HK-2 (cell line): ENCODE results near the gene THBS3.
"Not testable (repeated sequence)": the region's sequence is repeated elsewhere in the genome, so short reads cannot be mapped to it uniquely, and the experiment has no call there.

Source experiments
- DNase-seq: peaks from one replicate; pipeline ENCODE4 v3.0.0-alpha.2; 2018; ENCODE audit not compliant: unreplicated experiment

THBS3 gene

DNA sequence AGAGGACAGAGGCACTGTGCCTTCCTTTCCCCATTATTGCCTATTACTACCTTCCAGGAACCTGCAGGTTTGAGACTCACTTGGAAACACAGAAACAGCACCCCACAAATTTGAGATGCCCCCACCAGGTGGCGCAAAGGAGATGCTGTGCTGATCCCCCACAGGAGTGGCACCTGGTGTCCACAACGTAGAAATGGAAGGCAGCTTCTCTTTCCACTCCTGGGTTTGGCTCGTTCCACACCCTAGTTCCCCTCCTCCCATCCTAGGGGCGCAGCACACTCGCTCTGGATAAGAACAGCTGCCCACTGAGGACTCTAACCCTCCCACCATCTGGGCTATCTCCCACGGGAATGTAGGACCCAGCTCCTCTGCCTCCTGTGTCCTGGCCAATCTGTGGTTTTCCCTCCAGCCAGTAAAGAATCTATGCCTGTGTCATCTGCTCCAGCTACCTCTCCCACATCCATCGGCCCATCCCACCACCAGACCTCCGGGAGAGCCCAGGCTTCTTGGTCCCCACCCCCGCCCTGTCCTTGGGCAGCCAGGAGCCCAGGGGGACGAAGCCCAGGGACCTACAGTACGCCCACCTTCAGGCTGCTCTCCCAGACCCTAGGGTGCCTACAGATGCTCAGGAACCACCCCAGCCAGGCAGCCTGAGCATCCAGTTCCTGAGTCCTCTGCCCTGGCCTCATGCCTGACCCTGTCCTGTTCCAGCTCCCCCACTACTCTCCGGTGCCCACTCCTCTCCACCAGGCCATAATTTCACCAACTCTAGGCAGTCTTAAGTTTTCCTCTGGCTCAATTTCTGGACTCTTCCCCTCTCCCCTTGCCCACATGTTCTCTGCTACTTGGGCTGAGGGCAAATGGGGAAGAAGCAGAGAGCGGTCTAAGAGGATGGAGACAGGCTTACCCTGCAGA, 549 bp downstream of the THBS3 start:
- DNase-seq: peak; percentile 91

DNA sequence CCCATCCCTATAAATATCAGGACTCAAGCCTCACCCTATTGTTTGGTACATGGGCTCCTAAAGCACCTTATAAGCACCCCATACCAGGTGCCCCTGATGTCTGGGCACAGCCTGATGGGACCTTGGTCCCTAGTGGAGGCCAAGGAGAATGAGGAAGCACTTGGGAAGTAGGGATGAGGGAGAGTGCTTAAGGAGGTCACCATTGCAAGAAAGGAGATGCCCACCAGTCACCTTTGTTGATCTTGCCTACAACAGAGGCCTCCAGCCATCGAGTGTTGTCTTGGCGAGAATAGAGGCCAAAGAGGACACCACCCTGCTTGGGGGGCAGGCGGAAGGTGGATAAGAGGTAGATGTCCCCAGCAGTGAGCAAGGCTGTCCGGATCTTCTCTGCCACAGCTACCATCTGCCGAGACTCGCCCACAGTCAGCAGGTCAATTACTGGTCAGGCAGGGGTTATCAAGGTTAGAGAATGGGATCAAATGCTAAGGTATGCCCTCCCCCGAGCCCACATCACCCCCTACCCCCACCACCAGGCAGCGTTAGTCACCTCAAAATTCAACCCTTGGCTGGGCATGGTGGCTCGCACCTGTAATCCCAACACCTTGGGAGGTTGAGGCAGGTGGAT, 1.6 kb downstream of the THBS3 start:
- no peak for DNase-seq

DNA sequence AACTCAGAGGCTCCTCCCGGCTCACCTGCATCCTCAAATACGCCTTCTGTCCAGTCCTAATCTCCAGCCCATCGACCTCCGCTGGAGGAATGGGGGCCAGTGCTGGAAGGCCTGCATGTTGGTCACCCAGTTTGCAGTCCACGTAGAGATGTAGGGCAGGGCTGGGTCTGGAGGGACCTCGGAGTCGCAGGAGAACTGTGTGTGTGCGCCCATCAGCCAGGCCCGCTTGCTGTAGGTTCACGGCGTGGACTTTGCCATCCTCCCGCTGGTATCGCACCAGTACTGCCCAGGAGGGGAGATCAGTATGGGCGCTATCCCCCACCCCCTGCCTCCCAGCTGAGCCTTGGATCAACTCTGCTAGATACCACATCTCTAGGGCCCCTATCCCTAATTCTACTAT, 2.7 kb downstream of the THBS3 start:
- no peak for DNase-seq

DNA sequence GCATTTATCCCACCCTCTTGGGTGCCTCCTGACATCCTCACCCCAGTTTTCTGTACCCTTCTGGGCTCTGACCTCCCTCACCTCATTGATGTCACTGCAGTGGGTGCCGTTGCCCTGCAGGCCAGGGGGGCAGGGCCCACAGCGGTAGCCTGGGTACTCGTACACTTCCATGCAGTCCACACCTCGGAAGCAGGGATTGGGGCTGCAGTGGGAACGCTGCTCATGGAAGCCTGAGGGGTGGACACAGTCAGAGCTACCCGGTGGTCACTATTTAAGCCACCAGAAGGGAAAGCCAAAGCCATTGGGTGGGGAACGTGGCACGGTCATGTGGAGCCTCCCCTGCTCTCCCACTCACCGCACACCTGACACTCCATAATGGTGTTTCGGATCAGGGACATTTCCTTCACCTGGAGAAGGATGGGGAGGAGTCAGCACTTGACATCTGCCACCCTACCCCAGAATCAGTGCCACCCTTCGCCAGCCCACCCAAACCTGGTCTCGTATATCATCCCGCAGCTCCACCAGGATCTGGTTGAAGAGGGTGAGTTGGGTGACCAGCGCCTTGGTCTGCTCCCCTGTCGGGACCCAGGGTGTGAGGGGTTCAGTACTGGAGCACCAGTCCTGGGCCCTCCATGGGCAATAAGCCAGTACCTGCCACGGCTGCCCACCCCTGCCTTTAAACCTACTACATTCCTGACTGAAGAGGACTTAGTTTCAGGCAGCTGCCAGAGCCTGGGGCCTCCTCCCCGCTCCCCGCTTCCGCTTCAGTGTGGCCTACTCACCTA, 4.8 kb downstream of the THBS3 start:
- DNase-seq: no peak

DNA sequence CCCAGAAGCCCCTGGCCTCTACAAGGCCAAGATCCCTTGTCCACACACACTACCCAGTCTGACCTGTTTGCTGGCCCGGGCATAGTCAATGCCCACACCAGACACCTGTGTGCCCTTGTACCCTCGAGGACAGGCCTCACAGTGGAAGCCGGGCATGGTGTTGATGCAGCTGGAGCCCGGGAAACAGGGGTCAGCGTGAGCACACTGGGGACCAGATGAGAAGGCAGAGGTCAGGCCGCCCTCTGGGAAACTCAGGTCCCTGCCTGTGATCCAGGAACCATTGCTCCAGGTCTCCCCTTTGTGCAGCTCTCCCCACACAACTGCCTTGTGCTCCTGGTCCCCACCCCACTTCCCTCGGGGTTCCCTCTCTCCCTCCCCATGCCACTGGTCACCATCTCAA, 5.5 kb downstream of the THBS3 start:
- DNase-seq: no peak

DNA sequence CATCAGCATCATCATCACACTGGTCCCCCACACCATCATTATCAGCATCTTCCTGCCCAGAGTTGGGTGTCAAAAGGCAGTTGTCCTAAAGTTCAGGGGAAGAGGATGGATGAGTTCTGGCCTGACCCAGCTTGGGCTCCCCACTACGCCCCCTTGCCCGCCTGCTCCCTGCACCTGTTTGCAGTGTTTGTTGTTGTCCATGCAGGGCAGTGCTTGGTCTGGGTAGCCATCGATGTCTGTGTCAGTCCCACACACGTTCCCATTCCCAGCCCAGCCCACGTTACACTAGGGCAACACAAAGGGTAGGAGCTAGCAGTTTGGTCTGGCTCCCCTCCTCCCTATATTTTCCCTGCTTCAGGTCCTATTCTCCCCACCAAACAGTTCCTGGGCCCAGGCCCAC, 6.8 kb downstream of the THBS3 start:
- DNase-seq: no peak

DNA sequence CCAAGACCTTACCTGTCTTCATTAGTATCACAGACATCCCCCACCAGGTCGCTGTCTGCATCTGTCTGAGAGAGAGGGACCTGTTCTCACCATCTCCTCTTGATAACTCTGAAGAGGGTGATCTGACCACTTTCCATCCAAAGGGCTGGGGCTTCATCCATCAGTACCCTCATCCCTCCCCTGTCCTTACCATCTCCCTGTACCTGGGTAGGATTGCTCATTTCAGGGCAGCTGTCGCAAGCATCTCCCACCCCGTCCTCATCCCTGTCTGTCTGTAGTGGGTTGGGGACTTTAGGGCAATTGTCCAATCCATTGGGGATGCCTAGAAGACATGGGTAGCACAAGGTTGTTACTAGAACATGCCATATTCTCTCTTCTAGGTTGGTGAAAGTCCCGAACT, 7.9 kb downstream of the THBS3 start:
- no peak for DNase-seq

DNA sequence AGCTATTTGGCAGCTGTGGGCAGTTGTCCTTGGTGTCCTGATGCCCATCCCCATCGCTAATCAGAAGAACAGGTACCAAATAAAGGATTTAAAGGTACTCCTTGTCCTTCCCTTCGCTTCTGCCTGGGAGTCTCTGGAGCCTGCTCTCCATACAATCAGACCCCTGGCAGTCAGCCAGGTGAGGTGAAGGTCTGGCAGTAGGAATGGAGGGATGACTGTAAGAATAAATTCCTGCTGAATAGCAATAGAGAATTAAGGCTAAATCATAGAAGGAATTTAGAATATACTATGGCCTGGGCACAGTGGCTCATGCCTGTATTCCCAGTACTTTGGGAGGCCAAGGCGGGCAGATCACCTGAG, 9.2 kb downstream of the THBS3 start:
- no peak for DNase-seq

DNA sequence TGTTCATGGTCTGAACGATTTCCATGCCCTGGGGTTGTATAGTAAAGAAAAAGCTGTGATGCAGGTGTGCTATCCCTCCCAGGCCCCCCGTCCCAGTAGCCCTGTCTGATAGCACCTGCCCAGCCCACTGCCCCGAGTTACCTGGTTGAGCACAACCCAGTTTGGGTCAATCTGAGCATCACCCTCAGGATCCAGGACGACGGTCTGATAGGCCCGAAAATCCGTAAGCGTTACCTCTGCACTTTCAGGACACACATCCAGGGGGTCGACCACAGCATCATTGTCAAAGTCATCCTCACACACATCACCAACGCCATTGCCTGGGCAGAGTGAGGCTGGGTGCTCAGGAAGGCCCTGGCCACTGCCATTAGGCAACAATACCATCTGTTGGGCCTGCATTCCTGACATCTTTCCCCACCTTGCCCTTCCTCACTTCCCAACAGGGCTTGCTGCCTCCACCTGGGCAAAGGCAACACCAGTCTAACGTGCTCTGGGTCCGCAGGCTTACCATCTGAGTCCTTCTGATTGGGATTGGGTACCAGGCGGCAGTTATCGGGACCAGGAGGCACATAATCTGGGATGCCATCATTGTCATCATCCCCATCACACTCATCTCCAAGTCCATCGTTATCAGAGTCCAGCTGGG, 9.7 kb downstream of the THBS3 start:
- no peak for DNase-seq

DNA sequence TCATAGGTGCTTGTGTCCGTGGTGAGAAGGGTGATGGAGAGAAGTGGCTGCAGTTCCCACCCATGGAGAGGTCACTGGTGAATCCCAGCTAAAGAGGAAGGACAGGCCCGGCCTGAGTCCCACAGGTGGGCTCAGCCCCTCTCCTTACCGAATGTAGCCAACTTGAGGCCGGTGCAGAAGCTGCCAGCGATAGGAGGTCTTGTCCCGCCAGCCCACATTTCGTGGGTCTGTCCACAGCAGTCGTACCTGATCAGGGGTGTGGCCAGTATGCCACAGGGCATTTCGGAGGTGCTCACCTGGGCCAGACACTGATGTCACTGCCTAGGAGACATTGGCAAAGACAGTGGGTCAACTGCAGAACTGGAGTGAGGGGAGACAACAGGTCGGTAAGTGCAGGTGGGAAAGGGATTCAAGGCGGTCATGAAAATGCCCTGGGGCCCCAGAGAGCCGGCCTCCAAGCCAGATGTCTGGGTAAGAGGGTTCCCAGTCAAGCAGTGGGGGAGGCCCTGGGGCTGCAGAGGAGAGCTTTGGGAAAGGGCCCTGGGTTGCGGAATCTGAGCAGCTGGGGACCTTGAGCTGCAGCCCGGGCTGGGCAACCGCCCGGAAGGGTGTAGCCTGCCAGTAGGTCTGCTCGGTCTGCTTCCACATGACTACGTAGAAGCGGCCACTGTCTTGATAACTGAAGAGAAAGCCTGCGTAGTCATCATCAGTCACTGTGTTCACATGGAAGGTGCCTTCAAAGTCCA, 10.6 kb downstream of the THBS3 start:
- DNase-seq: no peak

DNA sequence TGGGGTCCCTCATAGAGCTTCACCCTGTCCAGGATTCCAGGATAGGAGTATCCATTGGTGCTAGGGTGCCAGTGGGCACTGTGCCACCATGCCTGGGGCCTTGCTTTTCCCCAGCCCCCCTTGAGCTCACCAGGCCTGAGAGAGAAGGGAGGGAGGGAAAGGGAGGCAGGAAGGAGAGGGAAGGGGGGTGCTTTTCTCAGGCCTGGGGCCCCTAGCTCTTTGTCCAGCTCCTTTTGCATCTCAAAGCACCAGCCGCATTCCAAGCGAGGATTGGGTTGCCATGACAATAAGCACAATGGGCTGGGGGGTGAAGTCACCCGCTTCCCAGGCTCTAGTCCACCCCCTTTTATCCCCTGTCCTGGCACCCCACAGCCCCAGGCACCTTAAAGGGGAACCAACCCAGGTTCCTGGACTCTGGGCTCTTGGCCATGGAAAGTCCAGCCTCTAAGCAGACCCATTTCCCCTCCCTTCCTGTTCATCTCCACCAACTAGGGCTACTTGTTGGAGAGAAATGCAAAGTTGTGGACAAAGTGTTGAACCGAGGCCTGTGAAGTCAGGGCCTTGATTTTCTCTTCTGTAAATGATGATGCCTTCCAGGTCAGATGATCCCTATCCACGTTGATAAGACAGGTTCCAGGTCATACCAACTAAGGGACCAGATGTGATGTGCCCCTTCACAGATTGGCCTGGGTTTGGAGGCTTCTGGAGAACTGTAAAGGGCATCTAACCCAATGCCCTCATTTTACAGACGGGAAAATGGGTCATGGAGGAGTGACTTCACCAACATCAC, 11.4 kb downstream of the THBS3 start:
- no peak for DNase-seq

DNA sequence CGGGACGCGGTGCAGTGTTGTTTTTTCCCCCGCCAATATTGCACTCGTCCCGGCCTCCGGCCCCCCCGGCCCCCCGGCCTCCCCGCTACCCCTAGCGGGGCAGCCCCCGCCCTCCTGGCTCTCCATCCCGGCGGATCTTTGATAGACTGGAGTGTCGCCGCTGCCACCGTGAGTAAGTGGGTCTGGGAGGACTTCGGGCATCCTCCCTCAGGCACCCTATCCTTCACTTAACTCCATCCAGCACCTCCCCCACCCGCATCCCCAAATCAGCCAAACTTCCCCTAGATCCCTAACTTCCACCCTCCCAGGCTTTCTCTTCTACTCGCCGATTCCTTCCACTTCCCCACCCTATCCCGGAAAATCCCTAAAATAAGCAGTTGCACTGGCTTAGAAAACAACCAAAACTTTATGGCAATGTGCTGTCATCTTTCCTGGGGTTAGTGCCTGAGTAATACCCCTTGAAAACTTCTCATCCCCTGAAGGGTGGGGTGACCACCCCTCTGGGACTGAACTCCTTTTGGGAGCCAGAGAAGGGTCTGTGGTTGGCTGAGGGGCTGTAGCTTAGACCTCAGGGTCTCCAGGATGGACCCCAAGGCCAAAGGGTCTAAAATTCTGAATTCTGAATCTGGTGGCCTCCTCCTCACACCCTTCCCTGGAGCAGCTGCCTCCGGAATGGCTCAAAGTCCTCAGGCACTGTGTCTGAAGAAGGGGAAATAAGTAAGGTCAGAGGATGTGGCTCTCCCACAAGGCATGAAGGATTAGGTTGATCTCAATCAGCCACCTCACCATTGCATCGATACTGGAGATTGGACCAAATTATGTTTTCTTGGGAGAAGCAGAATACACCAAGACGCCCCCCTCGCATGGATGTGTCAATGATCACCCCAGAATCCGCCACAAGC, 12.2 kb downstream of the THBS3 start:
- DNase-seq: no peak

DNA sequence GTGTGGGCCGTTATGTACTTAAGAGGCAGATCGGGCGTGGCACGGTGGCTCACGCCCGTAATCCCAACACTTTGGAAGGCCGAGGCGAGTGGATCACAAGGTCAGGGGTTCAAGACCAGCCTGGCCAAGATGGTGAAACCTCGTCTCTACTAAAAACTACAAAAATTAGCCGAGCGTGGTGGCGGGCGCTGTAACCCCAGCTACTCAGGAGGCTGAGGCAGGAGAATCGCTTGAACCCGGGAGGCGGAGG, 13.8 kb downstream of the THBS3 start:
- not testable (repeated sequence) for DNase-seq

DNA sequence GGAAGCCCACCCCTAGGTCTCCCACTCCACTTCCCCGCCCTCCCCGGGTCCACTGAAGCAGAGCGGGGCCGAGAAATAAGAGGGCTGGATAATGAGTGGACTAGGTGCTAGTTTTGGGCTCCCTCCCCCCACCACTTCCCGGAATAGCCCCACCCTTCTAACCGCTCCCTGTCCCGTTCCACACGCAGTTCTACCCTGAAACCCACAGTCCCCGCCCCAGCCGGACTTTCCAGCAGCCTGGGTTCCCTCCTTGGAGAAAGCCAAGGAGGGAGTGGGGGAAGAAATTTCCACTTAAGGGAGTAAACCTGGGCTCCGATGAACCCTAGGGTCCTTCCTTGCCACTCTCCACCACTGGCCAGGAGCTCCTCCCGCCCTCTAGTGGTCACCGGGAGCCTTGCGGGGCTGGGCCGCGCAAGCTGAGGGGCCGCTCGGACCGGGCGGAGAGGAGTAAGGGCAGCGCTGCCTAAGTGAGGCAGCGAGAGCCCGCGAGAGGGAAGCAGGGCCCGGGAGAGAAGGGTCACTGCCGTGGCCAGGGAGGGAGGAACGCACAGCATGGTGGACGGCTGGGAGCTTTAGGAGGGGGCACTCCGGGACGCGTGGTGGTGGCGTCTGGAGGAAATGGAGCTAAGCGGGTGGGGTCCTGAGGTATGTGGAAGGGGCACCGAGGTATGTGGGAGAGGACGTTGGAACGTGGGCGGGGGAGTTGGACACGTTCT, 14.3 kb downstream of the THBS3 start:
- peak; percentile 98 for DNase-seq

DNA sequence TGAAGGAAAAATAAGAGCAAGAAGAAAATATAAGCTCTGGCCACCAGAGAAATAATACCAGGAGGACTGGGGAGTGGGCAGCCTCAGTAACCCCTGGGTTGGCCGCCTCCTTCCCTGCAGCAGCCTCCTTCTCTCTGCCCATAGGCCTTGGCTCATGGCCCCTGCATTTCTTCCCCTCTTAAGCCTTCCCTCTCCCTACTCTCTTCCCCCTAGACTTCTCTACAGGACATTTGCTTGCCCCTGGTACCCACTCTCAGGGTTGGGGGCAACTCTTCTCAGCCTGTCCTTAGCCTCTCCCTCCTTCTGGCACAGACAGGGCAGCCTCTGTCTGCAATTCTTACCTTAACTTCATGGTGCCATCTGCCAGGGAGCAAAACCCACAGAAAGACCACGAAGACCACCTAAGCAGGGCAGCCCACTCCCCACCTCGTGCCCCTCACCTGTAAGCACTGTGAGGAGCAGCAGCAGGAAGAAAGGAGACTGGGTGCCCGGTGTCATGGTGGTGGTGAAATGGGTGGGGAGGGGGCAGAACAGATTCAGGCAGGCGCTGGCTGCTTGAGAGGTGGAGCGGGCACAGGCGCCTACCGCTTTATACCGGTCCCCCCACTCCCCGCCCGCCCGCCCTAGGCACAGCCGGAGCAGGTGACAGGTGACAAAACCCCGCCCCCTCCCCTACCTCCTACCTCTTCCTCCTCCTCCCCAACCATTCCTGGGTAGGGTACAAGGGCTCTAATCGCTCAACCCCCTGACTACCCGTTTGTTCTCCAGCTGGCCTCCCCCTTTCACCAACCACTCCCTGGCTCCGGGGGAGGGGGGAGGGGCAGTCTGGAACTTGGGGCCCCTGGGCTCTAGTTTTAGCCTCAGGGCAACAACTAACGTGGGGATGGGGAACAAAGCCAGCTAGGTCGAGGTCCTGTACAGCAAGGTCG, 15.1 kb downstream of the THBS3 start:
- DNase-seq: no peak

DNA sequence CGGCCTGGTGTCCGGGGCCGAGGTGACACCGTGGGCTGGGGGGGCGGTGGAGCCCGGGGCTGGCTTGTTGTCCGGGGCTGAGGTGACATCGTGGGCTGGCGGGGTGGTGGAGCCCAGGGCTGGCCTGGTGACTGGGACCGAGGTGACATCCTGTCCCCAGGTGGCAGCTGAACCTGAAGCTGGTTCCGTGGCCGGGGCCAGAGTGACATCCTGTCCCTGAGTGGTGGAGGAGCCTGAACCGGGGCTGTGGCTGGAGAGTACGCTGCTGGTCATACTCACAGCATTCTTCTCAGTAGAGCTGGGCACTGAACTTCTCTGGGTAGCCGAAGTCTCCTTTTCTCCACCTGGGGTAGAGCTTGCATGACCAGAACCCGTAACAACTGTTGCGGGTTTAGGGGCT, 15.8 kb downstream of the THBS3 start:
- no peak for DNase-seq

DNA sequence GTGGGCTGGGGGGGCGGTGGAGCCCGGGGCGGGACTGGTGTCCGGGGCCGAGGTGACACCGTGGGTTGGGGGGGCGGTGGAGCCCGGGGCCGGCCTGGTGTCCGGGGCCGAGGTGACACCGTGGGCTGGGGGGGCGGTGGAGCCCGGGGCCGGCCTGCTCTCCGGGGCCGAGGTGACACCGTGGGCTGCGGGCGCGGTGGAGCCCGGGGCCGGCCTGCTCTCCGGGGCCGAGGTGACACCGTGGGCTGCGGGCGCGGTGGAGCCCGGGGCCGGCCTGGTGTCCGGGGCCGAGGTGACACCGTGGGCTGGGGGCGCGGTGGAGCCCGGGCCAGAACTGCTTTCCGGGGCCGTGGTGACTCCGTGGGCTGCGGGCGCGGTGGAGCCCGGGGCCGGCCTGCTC, 17.8 kb downstream of the THBS3 start:
- not testable (repeated sequence) for DNase-seq

DNA sequence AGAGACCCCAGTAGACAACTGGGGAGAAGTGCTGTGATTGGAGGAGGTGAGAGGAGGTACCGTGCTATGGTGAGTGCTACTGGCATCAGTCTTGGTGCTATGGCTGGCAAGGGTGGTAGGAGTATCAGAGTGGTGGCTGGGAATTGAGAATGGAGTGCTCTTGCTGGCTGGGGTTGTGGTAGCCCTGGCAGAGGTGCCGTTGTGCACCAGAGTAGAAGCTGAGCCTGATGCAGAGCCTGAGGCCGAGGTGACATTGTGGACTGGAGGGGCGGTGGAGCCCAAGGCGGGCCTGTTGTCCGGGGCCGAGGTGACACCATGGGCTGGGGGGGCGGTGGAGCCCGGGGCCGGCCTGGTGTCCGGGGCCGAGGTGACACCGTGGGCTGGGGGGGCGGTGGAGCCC, 19.4 kb downstream of the THBS3 start:
- no peak for DNase-seq
